Activated T-cell treated with anti-CD3 and anti-CD28 coated beads for 24 hours (primary cell): ENCODE data around the gene MAST4.

ENCODE experiments used
- DNase-seq: peaks from one replicate; pipeline ENCODE4 v3.0.0-alpha.2; 2020; ENCODE audit warnings: low read depth

Gene MAST4

DNA sequence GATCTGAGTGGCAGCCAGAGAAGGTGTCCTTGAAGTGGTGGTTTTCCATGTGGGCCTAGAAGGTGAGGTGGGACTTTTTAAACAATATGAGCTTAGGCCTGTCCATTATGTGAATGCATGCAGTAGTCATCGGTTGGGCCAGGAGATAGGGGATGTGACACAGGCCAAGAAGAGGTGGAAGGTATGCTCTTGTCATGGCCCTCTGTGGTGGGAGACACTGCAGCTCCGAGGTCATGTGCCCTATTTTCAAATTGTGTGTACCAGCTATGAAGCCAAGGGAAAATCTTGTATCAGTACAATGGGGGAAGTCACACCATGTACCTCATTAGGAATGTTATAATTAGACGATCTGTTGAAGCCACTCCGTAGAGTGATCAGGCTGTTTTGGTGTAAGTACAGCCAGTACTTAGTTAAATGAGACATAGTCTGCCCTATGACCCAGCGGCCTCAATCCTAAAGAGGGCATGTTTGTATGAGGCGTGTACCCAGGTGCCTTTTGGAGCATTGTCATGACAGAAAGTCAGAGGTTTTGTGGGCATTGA, 280.1 kb downstream of the MAST4 start:
- no peak for DNase-seq

GRCh38 chr5:66877843-66878242, 281.6 kb downstream of the MAST4 start:
- DNase-seq, result no peak

DNA sequence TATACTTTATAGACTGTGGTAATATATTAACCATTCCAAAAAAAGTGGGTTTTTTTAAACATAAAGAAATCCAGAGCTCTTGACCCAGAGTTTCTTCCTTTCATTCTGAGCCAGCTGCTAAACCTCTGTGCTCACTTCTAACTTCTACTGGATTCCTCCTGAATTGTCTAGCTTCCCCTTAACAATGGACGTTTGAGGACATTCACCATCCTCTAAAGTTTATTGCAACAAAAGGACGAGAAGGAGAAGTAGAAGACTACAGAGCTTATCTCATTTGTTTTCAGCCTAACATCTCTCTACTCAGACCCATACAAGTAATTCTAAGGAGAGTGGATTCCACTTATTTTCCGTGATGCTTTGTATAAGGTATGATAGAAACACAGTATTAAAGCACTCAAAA, 284.2 kb downstream of the MAST4 start:
- DNase-seq, result no peak

GRCh38 chr5:66881480-66882161, 285.4 kb downstream of the MAST4 start:
- no peak for DNase-seq

GRCh38 chr5:66882606-66883227, 286.5 kb downstream of the MAST4 start:
- DNase-seq, result no peak

GRCh38 chr5:66884564-66885243, 288.5 kb downstream of the MAST4 start:
- DNase-seq, result no peak

- DNase-seq, result no peak
Observed at GRCh38 chr5:66886941-66887340, 290.7 kb downstream of the MAST4 start.

- DNase-seq, result no peak
Observed at GRCh38 chr5:66888613-66889012, 292.4 kb downstream of the MAST4 start.

GRCh38 chr5:66889056-66889455, 292.9 kb downstream of the MAST4 start:
- no peak for DNase-seq

- no peak for DNase-seq
Observed at GRCh38 chr5:66889524-66889923, 293.3 kb downstream of the MAST4 start.

DNA sequence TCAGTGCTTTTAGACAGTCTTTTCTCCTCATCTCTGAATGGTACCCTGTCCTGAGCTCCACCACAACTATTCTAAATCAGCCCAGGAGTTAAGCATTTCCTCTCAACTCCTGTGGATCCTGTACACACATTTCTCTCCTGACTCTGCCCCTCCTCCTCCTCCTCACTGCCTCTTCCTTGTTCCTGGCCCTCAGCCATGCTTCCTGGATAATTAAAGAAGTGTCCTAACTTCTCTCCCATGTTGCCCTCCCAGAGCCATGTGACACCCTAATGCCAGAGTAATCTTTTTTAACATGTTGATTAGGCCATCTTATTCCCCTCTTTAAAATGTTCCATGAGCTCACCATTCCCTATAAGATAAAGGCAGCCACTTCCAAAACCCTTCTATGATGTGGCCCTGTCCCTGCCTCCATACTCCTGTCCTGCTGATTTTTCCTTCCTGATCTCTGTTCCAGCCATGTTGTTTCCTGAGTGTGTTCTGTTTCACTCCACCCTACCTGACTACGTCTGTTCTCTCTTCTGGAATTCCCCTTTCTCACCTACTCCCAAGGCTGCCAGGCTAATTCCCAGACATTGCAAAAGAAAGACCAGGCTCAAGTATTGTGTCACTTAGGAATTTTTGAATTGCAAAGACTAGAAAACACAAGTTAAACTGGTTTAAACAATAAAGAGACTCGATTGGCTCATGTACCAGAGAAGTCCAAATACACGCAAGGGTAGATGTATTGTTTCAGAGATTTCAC, 295.2 kb downstream of the MAST4 start:
- no peak for DNase-seq

GRCh38 chr5:66892716-66893115, 296.5 kb downstream of the MAST4 start:
- DNase-seq, result no peak

DNA sequence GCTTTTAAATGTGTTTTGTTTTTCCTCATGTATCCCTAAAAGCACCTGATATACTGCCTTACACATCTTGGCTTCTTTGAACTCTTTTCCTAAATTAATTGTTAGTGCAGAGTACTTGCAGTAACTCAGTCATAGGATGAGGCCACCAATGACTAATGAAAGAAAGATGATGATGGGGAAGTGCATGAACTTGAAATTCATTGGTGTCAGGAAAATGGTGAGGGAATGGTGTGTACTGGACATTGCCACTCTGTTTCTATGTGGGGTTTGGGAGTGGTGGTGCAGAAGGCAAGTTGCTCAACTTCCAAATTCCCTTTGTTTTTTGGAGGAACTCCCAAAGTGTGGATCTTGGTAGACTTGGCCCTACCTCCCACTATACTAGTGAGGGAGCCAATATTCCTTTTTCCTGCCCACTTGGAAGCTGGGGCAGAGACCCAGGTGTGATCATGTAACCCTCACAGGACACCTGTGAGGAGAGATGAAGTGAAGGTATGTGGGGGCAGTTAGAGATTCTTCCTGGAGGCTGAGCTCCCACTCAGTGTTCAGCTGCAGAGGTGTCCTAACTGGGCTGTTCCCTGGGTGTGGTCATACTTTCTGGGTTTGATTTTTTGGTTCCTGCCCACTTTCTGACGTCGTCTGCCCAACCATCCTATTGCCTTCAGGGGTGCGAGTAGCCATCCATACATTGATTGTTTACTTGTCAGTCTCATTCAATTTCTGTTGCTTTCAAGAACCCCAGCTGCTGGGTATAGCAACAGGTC, 298.5 kb downstream of the MAST4 start:
- no peak for DNase-seq

DNA sequence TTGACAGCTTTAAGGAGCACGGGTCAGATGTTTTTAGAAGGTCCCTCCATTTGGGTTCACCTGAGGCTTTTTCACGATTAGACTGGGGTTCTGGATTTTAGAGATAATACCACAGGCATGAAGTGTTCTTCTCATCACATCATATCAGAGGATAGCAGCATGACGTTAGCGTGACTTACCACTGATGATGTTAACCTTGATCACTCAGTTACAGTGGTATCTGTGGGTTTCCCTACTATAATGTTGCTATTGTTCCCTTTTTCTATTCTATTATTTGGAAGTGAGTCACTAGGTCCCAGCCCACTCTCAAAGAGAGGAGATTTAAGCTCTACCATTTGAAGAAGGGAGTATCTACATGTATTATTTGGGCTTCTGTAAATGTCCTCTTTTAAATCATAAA, 300.0 kb downstream of the MAST4 start:
- DNase-seq, result no peak

- no peak for DNase-seq
Observed at GRCh38 chr5:66897356-66897755, 301.2 kb downstream of the MAST4 start.

- DNase-seq, result no peak
Observed at GRCh38 chr5:66898241-66898995, 302.2 kb downstream of the MAST4 start.

- DNase-seq, result no peak
Observed at GRCh38 chr5:66903218-66903617, 307.0 kb downstream of the MAST4 start.

GRCh38 chr5:66903709-66904108, 307.5 kb downstream of the MAST4 start:
- no peak for DNase-seq

DNA sequence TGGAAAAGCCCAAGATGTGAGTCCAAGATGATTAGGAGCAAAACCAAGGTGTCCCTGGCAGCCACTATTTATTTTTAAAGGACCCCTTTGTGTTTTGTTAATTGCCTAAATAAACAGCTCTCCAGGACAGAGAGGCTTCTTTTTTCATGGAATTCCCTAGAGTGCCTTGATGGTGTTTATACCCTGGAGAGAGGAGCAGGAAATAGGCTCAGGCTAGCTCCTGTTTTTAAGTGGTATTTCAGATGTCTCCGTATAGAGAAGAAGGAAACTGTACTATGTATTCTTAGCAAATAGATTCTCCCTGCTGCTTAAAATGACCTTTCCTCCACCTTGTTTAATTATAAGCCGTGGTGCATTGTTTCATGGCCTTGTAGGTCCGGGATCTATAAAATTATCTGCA, 308.0 kb downstream of the MAST4 start:
- no peak for DNase-seq

DNA sequence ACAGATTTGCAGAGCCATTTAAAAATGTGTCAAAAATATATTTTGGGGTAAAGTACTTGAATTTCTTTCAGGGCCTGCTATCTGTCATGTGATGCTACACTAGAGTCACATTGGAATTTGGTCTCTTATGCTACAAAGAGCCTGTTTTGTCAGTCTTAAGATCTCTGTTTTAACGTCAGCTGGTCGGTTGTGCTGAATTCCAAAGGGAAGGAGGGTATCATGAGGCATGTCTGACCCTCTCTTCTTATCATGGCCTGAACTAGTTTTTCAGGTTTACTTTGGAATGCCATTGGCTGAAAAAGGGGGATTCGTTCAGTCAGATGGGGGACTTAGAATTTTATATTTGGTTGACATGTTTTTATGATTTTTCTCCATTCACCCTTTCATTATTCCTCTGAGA, 309.8 kb downstream of the MAST4 start:
- no peak for DNase-seq

- no peak for DNase-seq
Observed at GRCh38 chr5:66908230-66908629, 312.0 kb downstream of the MAST4 start.
